Neural cell (in vitro differentiated cells): ENCODE measurements around the gene SLC25A17. TPM values are rescaled to one million over a fixed set of nuclear protein-coding genes. Genes with fewer than 3 reads are reported as not detected.

ENCODE experiments used
- H2AFZ ChIP-seq: fragments of 200-600, 300-800 bp; sonication (generic), shearing (Covaris generic); 2 replicates; pipeline ENCODE4 v1.6.0; 2014; ENCODE audit warnings: low read depth, mild to moderate bottlenecking, antibody characterized with exemption, low read length, moderate library complexity
- H3F3A ChIP-seq: fragments of 200-600 bp; shearing (Covaris generic); 2 replicates; pipeline ENCODE4 v1.6.1; 2016; ENCODE audit warnings: mild to moderate bottlenecking, moderate library complexity, mixed read lengths, antibody characterized with exemption, low read length; ENCODE audit not compliant: insufficient read depth, poor library complexity, severe bottlenecking
- H3K27ac ChIP-seq: fragments of 200-600, 300-800 bp; sonication (generic), shearing (Covaris generic); 2 replicates; pipeline ENCODE4 v1.5.1; 2014; ENCODE audit warnings: mild to moderate bottlenecking, low read length, moderate library complexity
- H3K27me3 ChIP-seq: fragments of 300-800, 200-600 bp; sonication (generic), shearing (Covaris generic); 2 replicates; pipeline ENCODE4 v1.6.0; 2014; ENCODE audit warnings: mild to moderate bottlenecking, low read depth, low read length, moderate library complexity; ENCODE audit not compliant: insufficient read depth
- H3K36me3 ChIP-seq: fragments of 300-800, 200-600 bp; sonication (generic), shearing (Covaris generic); 2 replicates; pipeline ENCODE4 v1.5.1; 2014; ENCODE audit warnings: mild to moderate bottlenecking, antibody characterized with exemption, low read length, moderate library complexity; ENCODE audit not compliant: insufficient read depth
- H3K4me2 ChIP-seq: fragments of 300-800, 200-600 bp; sonication (generic), shearing (Covaris generic); 2 replicates; pipeline ENCODE4 v1.6.0; 2014; ENCODE audit warnings: mild to moderate bottlenecking, low read length
- H3K4me3 ChIP-seq: fragments of 300-800, 200-600 bp; sonication (generic), shearing (Covaris generic); 2 replicates; pipeline ENCODE4 v1.5.1; 2014; ENCODE audit warnings: mild to moderate bottlenecking, low read length, moderate library complexity
- H3K79me2 ChIP-seq: fragments of 200-600 bp; shearing (Covaris generic); replicated peaks from 2 replicates; pipeline ENCODE4 v1.6.0; 2014; ENCODE audit warnings: mild to moderate bottlenecking, low read length, moderate library complexity; ENCODE audit not compliant: insufficient read depth
- H3K9ac ChIP-seq: fragments of 300-800, 200-600 bp; sonication (generic), shearing (Covaris generic); 2 replicates; pipeline ENCODE4 v1.6.1; 2016; ENCODE audit warnings: mild to moderate bottlenecking, low read length, mixed read lengths
- H3K9me2 ChIP-seq: fragments of 200-600 bp; shearing (Covaris generic); 2 replicates; pipeline ENCODE4 v1.6.1; 2016; ENCODE audit warnings: mild to moderate bottlenecking, low read length, mixed read lengths; ENCODE audit not compliant: insufficient read depth
- H3K9me3 ChIP-seq: fragments of 200-600, 300-800 bp; sonication (generic), shearing (Covaris generic); 2 replicates; pipeline ENCODE4 v1.6.1; 2016; ENCODE audit warnings: mild to moderate bottlenecking, mixed run types, low read length, moderate library complexity, mixed read lengths
- H4K20me1 ChIP-seq: fragments of 200-600 bp; shearing (Covaris generic); 2 replicates; pipeline ENCODE4 v1.6.1; 2016; ENCODE audit warnings: mild to moderate bottlenecking, mixed run types; ENCODE audit not compliant: insufficient read depth
- EP300 ChIP-seq: fragments of 450-650 bp; conservative IDR thresholded peaks from 2 replicates; pipeline ENCODE4 v1.6.1; 2014; ENCODE audit warnings: antibody characterized with exemption, mild to moderate bottlenecking, moderate library complexity; ENCODE audit not compliant: poor library complexity, severe bottlenecking
- EZH2 ChIP-seq: fragments of 200-600, 300-800 bp; shearing (Covaris generic), sonication (generic); IDR thresholded peaks from 2 replicates; pipeline ENCODE4 v1.6.1; 2014; ENCODE audit warnings: antibody characterized with exemption, low read length, borderline replicate concordance, mild to moderate bottlenecking; ENCODE audit not compliant: insufficient read depth, poor library complexity, severe bottlenecking
- MXI1 ChIP-seq: fragments of 450-650 bp; conservative IDR thresholded peaks from 2 replicates; pipeline ENCODE4 v1.6.1; 2014; ENCODE audit warnings: antibody characterized with exemption, mild to moderate bottlenecking; ENCODE audit not compliant: poor library complexity, severe bottlenecking
- POLR2AphosphoS5 ChIP-seq: IDR thresholded peaks from 2 replicates; pipeline ENCODE4 v1.6.1; 2012
- RAD21 ChIP-seq: fragments of 450-650 bp; conservative IDR thresholded peaks from 2 replicates; pipeline ENCODE4 v1.6.1; 2014; ENCODE audit warnings: antibody characterized with exemption, mild to moderate bottlenecking, moderate library complexity
- SMC3 ChIP-seq: fragments of 450-650 bp; conservative IDR thresholded peaks from 2 replicates; pipeline ENCODE4 v1.6.1; 2014; ENCODE audit warnings: antibody characterized with exemption, mild to moderate bottlenecking, moderate library complexity; ENCODE audit not compliant: poor library complexity
- TAF1 ChIP-seq: IDR thresholded peaks from 2 replicates; pipeline ENCODE4 v1.6.1; 2012; ENCODE audit warnings: low read depth
- polyA plus RNA-seq: library from polyadenylated mRNA; depleted of rRNA; stranded (reverse); fragments of >200 nt; gene quantifications from 2 replicates; pipeline ENCODE4 v1.2.3, GENCODE V29; 2014
- TF ChIP-seq, protein P1 (sequence below): fragments of 450-650 bp; IDR thresholded peaks from 2 replicates; pipeline ENCODE4 v1.5.1; 2014; ENCODE audit warnings: antibody characterized with exemption, mild to moderate bottlenecking, moderate library complexity; ENCODE audit not compliant: poor library complexity, severe bottlenecking
- TF ChIP-seq, protein P2 (sequence below): IDR thresholded peaks from 2 replicates; pipeline ENCODE4 v1.6.1; 2012; ENCODE audit warnings: borderline replicate concordance

Gene SLC25A17
- polyA plus RNA-seq, 1 donor from 2014 or later, result 49.3 TPM

DNA sequence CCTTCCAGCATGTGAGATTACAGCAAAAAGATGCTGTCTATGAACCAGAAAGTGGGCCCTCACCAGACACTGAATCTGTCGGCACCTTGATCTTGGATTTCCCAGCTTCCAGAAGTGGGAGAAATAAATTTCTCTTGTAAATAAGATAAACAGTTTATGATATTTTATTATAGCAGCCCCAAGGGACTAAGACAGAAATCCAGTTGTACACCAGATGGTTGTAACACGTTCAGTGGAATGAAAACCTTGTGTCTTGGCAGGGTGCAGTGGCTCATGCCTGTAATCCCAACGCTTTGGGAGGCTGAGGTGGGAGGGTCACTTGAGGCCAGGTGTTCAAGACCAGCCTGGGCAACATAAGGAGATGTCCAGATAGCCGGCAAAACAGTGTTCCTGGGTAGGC, 78.0 kb downstream of the SLC25A17 start:
- Histone ChIP-seq H3K9me3 (no peaks in the 10 kb centered on the region), H3K36me3 (no peaks in the 10 kb centered on the region), H3K9ac (no peak overlapping the region), H3K9me2 (no peaks in the 10 kb centered on the region), H4K20me1 (no peaks in the 10 kb centered on the region), H2AFZ (no peak overlapping the region), H3K4me2 (no peak overlapping the region), H3K27ac (no peak overlapping the region), H3K79me2 (no peaks in the 10 kb centered on the region), H3K4me3 (no peak overlapping the region), H3K27me3 (no peaks in the 10 kb centered on the region), H3F3A (no peaks in the 10 kb centered on the region)
- TF ChIP-seq TAF1 (no peak), POLR2AphosphoS5 (no peak), RAD21 (no peak), MXI1 (no peak)
- TF ChIP-seq, protein P1, sequence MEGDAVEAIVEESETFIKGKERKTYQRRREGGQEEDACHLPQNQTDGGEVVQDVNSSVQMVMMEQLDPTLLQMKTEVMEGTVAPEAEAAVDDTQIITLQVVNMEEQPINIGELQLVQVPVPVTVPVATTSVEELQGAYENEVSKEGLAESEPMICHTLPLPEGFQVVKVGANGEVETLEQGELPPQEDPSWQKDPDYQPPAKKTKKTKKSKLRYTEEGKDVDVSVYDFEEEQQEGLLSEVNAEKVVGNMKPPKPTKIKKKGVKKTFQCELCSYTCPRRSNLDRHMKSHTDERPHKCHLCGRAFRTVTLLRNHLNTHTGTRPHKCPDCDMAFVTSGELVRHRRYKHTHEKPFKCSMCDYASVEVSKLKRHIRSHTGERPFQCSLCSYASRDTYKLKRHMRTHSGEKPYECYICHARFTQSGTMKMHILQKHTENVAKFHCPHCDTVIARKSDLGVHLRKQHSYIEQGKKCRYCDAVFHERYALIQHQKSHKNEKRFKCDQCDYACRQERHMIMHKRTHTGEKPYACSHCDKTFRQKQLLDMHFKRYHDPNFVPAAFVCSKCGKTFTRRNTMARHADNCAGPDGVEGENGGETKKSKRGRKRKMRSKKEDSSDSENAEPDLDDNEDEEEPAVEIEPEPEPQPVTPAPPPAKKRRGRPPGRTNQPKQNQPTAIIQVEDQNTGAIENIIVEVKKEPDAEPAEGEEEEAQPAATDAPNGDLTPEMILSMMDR, result no peak

DNA sequence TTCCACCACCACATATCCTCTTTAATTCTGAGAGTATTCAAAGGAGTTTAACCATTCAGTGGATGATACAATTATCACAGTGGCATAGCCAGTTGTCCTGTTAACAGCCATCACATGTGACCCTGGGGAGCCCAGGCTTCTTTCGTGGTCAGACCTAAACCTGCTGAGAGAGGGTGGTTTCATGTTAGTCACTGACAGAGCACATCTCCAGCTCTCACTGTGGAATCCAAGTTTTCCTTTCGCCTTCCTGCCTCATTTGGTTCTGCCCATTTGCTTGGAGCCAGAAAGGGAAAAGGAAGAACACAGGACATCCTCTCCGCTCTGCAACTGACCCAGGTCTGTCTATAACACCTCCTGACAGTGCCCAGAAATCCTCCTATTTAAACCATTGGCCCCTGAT, 79.4 kb downstream of the SLC25A17 start:
- no peaks in the 10 kb centered on the region for H3K79me2 ChIP-seq
- no peak overlapping the region for H3K4me2 ChIP-seq
- H3K36me3 ChIP-seq, result no peaks in the 10 kb centered on the region
- no peak for TF ChIP-seq EP300
- TF ChIP-seq, protein P2, sequence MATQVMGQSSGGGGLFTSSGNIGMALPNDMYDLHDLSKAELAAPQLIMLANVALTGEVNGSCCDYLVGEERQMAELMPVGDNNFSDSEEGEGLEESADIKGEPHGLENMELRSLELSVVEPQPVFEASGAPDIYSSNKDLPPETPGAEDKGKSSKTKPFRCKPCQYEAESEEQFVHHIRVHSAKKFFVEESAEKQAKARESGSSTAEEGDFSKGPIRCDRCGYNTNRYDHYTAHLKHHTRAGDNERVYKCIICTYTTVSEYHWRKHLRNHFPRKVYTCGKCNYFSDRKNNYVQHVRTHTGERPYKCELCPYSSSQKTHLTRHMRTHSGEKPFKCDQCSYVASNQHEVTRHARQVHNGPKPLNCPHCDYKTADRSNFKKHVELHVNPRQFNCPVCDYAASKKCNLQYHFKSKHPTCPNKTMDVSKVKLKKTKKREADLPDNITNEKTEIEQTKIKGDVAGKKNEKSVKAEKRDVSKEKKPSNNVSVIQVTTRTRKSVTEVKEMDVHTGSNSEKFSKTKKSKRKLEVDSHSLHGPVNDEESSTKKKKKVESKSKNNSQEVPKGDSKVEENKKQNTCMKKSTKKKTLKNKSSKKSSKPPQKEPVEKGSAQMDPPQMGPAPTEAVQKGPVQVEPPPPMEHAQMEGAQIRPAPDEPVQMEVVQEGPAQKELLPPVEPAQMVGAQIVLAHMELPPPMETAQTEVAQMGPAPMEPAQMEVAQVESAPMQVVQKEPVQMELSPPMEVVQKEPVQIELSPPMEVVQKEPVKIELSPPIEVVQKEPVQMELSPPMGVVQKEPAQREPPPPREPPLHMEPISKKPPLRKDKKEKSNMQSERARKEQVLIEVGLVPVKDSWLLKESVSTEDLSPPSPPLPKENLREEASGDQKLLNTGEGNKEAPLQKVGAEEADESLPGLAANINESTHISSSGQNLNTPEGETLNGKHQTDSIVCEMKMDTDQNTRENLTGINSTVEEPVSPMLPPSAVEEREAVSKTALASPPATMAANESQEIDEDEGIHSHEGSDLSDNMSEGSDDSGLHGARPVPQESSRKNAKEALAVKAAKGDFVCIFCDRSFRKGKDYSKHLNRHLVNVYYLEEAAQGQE, result no peak
- no peak for TF ChIP-seq SMC3
- TF ChIP-seq MXI1, result no peak
- TF ChIP-seq POLR2AphosphoS5, result no peak
- TF ChIP-seq TAF1, result no peak
- no peak for TF ChIP-seq RAD21
- no peak for TF ChIP-seq EZH2
- TF ChIP-seq, protein P1, result no peak
- H3K9me3 ChIP-seq, result no peaks in the 10 kb centered on the region
- no peaks in the 10 kb centered on the region for H3K9me2 ChIP-seq
- no peaks in the 10 kb centered on the region for H4K20me1 ChIP-seq
- H3K9ac ChIP-seq, result no peak overlapping the region
- H3F3A ChIP-seq, result no peaks in the 10 kb centered on the region
- H2AFZ ChIP-seq, result no peak overlapping the region
- H3K27me3 ChIP-seq, result no peaks in the 10 kb centered on the region
- no peak overlapping the region for H3K4me3 ChIP-seq
- H3K27ac ChIP-seq, result no peak overlapping the region
